Pons (tissue), 1 donor: ENCODE results near the gene THSD4.
"Not testable (repeated sequence)": the region's sequence is repeated elsewhere in the genome, so short reads cannot be mapped to it uniquely, and the experiment has no call there.

Experiments used
- DNase-seq: peaks from one replicate; pipeline ENCODE4 v3.0.0-alpha.2; 2016; ENCODE audit warnings: low spot score

The THSD4 gene

DNA sequence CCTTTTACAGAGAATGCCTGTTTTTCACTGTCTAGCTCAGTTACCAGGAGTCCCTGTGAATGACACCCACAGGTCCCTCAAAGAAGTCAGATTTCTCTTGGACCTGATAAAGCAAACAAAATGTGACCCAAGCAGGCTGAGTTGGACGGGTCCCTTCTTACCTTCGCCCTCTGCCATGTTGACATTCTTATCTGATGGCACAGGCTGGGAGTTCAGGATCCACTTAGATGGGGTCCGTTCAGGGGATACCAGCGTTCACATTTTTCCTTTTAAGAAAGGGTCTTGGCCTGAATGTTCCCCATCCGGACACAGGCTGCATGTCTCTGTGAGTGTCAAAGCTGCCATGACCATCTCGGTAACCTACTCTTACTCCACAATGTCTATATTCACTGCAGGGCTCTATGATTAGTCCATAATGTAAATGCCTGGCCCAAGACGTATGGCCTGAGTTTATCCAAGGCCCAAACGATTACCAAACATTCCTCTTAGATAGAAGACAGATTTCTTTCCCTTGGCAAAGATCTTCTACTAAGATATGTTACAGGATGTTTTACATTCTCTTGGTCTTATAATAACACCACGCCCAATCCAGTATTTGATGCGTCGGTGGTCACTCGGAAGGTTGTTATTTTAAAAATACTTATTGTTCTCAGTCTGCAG lies 179.1 kb downstream of the THSD4 start:
- DNase-seq, result no peak

DNA sequence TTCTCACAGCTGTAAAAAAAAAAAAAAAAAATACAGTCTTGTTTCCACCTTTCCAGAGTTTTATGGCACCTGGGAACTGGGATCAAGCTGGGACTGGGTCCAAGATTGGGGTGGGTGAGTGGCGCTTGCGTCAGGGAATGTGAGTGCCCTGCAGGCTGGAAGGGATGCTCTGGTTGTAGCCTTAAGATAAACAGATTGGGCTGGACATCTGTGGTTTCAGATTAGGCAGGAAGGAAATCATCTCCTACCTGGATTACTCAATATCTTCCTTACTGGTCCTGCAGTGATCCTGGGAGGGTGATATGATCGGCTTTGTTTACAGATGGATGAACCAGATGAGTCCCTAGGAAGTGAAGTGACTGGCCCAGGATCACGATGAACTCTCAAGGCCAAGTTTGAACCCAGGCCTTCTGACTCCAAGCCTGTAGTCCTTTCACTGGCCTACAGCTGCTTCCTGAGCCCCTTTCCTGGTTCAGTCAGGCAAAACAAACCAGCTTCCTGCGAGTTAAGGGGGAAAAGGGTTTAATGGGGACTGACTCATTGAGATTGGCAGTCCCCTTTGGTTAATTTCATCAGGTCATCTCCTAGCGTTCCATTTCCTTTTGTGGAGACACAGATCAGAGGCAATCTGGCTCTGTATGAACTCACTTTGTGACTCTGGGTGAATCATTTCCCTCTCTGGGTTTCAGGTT lies 179.8 kb downstream of the THSD4 start:
- no peak for DNase-seq

DNA sequence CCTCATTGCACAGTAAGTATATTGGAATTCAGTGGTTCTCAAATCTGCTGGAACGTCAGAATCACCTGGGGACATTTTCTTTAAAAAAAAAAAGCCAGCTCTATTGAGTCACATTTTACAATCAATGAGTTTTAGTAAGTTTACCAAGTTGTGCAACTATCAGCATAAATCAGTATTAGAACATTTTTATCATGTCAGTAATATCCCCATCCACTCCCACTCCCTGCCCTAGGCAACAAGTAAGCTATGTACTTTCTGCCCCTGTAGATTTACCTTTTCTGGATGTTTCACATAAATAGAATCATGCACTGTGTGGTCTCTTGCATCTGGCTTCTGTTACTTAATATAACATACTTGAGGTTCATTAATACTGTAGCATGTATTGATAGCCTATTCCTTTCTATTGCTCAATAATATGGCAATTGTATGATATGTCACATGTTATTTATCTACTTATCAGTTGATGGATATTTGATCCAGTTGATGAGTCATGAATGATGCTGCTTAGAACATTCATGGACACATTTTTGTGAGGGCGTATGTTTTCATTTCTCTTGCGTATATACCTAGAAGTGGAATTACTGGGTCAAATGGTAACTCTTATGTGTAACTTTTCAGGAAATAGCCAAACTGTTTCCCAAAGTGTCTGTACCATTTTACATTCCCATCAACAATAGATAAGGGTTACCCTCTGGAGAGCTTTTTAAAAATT lies 180.5 kb downstream of the THSD4 start:
- no peak for DNase-seq

DNA sequence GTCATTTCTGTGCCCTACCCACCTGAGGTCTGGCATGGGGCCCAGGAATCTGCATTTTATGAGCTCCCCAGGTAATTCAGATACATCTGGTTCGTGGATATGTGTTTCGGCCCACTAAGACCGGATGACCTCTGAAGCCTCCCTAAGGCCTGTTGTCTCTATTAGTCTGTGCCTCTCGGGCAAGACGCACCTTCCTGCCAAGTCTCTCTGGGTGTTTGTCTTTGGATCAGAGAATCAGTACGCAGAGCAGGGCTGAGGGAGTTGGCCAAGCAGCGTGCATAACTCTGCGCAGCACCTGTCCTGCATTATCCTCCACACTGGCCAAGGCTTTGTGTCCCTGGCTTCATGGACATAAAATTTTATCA lies 181.0 kb downstream of the THSD4 start:
- DNase-seq, result no peak

DNA sequence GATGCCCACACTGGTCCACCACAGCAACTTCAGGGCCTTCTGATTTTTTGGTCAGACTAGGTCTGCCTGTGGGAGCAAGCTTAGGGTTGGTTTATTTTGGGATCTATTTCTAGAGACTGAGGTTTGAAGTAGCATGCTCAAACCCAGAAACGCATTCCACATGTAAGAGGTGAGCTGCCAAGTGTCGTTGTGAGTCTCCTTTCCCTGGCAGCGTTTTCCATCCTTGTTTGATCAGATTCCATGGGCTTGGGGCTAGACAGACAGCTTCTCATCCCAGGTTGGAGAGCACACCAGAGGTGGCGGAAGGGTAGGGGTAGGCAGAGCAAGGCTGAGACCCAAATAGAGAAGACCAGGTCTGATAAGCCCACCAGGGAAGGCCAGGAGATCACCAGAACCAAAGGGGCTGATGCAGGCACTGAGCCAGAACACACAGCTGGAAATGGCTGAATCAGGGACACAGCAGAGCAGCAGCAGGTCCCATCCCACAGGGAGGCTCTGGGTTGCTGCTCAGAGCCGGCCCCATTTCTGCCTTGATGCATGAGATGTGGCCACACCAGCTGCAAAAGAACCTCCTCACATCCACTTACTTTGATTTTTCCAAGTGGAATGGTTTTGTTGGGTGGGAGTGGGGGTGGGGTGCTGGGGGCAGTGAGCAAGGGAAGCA lies 186.8 kb downstream of the THSD4 start:
- no peak for DNase-seq

DNA sequence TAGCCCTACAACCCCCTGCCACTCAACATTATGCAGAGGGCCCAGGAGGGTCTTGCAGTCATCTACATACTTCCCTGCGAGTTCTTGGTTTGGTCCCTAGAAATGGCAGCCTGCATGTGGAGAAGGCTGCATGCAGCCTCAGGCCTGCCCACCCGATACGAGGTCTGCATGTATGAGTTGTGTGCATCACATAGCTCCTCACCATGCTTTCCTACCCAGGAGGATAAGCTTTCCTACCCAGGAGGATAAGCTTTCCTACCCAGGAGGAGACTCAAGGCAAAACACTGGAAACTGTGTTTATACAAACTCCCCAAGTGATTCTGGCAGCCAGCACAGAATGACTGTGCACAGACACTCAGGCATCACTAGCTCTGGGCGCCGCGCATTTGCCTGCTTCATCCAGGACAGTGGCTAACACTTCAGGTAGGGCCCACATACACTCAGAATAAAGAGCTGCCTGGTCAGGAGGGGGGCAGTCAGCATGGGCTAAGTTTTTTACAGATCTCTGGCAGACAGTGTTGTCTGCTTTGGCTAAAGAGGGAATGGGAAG lies 187.7 kb downstream of the THSD4 start:
- no peak for DNase-seq

DNA sequence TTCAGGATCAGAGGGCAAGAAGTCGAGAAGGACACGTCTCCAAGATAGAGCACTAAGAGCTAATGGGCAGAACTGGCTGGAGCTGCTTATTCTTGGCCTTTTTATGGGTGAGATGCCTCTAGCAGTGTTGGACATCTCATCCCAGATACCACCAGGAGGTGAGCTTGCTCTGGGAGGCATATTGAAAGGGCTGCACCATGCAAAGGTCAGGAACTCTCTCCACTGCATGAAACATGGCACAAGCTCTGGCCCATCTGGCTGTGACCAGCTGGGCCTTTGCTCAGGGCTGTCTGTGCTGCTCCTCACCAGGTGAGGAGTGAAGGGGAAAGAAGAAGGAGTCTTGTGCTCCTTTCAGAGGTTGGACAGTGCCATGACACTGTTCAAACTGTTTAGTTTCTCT lies 188.7 kb downstream of the THSD4 start:
- DNase-seq, result no peak

DNA sequence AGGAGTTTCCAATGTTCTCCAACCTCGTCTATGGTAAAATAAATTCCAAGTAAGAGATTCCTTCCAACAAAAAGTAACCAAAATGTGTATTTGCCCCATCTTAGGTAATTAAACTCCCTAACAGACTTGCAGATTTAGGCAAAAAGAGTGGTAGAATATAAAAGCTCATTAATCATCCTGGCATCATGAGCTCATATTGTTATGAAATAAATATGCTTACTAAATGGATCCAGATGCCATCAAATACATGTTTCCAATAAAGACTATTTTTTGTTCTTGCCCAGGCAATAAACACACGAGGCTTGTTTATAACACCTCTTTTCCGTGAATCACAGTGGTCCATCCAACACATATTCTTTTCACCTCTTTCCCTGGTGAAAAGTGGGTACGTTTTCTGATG lies 189.4 kb downstream of the THSD4 start:
- no peak for DNase-seq

DNA sequence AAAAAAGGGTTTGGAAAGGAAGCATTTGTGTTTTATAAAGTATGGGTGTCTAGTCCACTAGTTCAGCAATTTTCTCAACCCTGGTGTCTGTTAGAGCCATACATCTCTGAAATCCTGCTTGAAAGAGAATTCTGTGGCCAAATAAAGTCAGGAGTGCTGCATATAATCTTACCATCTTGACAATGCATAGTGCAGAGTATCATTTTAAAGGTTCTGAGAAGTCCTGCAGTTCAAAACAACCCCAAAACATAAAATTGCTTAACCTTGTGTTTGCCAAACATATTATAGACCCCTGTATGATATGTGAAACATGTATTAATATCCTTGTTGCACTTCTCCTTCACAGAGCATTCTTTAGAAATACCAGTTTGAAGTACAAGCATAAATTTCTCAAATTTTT lies 191.3 kb downstream of the THSD4 start:
- no peak for DNase-seq

DNA sequence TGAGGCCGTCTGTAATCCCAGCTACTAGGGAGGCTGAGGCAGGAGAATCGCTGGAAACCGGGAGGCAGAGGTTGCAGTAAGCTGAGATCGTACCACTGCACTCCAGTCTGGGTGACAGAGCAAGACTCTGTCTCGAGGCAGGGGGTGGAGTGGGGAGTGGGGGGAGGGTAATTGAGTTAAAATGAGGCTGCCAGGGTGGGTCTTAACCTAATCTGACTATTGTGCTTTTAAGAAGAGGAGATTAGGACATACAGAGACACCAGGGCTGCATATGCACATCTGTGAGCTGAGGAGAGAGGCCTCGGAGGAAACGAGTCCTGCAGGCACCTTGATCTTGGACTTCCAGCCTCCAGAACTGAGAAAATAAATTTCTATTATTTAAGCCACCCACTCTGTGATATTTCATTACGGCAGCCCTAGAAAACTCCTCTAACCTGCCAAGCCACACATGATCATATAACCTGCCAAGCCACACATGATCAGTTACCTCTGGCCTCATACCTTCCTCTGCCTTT lies 197.0 kb downstream of the THSD4 start:
- no peak for DNase-seq

DNA sequence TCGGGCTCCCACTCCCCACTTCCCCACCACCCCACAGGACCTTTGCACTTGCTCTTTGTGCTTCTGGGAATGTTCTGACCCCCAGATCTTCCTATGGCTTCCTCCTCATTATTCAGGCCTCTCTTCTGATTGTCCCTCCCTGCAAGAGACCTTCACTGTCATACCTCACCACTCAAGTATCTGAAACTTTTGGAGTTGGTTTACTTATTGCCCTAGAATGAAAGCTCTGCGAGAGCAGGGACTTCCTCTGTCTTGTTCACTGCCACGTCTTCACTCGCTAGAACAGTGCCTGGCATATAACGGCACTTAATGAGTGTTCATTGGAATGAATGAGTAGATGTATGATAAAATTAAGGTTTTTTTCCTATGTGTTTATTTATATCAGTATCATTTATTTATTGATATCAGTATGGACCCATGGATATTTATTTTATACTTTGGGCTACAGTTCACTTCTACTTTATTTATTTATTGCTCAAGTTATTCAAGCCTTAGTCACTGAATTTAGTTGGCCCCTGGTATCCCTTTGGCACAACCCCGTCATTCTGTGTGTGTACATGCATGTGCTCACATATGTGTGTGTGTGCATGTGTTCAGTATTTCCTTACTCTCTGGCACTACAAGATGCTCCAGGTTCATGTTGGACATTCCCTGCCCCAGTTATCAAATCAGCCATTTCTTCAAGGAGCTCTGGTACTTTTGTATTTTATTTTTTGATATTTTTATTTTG lies 197.6 kb downstream of the THSD4 start:
- no peak for DNase-seq

DNA sequence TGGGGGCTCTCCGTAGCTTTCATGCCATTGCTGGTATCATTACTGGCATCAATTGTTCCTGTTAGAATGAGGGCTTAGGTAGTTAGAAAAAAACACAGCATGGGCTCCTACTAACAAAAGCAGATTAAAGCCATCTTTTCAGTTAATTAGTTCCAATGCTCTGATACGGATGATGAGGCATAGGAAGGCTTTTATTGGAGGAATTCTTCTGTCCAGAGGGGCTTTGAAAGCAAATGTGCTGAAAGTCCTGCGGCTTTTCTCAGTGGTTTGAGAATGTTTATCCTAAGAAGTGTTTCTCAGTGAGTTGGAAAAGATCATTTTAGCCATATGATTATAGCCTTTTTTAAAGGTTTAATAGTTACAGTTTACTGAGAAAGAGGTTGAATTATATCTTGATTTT lies 198.5 kb downstream of the THSD4 start:
- DNase-seq, result no peak

DNA sequence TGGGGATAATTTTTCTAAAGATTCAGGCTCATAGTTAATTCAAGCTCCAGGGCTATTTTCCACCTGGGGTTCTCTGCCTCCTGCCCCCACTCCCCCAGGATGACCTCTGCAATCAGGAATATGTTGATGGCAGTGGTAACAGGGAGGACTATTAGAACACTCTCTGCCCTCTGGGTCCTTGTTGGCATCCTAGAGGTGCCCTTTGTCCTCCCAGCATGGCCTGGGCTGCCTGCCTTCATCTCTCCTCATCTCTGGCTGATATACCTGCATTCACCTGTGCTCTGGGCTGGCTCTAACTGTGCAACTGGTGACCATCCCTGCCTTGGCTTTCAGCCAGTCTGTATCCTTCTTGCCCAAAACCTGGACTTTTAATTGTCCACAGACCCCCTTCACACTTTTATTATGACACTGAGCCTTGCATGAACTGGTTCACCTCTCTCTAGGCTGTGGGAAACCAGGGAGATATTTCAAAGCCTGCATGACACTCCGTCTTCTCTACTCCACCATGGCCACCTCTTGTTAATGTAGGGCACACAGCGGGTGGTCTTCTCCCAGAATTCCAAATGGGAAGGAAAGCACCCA lies 199.8 kb downstream of the THSD4 start:
- no peak for DNase-seq

DNA sequence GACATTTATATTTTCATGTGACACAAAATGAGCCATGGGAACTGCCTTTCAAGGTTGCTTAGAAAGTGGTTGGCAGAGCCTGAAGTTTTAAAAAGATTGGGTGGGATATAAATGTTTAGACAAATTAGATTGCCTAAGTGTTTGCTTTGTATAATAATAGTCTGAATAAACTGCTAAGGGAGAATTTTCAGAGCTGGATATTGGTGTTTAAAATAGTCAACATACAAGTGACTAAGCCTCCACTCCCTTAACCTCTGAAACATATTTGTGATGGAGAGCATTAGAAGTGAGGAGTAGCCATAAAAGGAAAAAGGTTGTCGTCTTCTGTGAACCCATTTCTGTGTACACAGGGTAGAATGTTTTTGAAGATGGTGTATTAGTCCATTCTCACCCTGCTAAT lies 201.6 kb downstream of the THSD4 start:
- DNase-seq, result no peak

DNA sequence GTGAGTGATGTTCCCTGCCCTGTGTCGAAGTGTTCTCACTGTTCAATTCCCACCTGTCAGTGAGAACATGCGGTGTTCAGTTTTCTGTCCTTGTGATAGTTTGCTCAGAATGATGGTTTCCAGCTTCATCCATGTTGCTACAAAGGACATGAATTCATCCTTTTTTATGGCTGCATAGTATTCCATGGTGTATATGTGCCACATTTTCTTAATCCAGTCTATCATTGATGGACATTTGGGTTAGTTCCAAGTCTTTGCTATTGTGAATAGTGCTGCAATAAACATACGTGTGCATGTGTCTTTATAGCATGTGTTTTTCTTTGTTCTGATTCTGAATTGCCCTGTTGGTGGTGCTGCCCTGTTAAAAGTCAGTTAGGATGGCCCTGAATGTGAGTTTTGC lies 204.2 kb downstream of the THSD4 start:
- not testable (repeated sequence) for DNase-seq

DNA sequence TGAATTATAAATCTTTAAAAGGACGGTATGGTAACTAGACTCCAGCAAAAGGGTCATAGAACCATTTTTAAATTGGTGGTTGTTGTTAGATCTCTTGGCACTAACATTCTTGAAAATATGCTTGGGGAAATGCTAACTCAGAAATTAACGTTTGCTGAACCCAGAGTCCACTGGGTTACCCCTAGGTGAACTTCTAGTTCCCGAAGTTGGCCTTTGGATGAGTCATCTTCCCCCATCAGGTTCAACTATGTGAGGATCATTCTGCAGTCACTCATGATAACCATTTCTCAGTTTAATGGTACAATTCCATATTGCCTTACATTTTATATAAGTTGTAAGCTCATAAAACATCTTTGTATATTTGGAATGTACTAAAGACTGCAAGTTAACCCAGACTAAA lies 204.7 kb downstream of the THSD4 start:
- DNase-seq, result no peak

DNA sequence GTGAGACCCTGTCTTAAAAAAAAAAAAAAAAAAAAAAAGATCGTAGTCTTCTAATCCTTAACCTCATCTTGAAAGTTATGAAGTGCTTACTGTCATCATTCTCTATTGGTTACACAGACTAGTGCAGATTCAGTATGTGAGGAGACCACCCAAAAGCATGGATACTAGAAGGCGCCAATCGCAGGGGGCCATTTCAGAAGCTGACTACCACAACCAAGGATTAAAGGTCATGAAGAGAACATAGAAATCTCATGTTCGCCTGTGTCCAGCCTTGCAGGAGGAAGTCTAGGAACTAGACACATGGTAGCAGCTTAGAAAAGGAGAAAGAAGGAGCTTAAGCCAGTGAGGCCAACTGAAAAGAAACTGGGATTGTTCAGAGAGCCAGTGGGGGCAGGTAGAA lies 207.8 kb downstream of the THSD4 start:
- DNase-seq, result no peak

DNA sequence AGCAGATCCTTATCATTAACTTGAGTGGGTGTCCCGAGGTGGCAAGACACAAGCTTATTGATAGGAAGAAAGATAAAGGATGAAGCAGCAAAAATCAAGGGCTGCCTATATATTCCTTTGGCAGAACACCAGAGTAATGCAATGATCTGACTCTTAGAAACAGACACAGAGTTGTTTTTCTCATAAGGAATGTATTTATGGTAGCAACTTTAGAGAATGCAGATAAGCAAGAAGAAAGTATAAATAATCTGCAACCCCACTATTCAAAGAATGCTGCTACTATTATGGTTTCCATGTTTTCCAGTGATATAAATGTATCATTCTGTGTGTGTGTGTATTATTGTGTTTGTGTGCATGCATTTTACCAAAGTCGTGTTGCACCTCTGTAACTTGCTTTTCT lies 208.3 kb downstream of the THSD4 start:
- DNase-seq, result no peak

DNA sequence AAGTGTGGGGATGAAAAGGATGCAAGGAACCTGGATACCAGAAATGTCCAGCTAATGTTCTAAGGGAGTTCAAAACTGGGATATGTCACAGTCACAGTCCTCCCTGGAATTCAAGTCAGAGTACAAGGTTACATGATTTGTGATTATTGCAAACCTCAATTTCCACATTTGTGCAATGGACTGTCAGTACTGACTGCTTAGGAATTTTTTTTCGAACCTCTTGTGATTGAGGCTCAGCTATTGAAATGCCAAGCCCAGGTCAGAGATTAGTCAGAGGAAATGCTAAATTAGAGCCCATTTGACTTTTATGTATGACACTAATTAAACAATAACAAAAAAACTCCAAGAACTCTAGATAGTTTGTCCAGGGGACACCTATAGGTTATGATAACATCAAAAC lies 210.2 kb downstream of the THSD4 start:
- no peak for DNase-seq

DNA sequence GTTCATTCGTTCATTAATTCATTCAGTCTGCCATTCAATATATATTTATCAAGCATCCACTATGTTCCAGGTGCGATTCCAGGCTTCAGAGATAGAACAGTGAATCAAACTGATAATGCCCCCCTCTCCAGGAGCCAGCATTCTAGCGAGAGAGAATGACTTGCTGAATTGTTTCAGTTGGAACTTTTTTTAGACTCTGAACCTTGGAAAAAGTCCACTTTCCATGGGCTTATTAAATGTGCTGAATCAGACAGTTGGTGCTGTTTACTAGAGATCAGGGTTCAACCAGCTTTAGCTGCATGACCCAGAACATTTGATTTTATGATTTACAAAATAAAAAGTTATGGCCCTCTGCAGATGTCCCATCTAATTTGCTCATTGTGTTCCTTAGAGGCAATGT lies 213.2 kb downstream of the THSD4 start:
- no peak for DNase-seq

DNA sequence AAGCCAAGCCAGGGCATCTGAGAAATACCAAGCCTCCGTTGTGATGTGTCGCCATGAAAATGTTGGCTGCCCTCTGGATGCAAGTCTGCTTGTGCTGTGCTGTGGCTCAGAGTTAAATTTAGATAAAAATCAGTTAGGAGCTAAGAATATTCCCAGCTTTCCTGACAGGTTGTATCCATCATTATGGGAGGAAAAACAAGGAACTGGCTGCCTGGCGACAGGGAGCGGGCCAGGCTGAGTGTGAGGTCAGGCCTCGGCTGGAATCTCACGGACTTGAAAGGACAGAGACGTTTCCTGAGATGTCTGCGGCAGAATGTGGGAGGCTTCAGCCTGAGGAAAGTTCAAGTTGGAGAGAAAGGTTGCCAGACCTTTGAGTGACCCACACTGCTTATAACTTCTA lies 213.8 kb downstream of the THSD4 start:
- DNase-seq, result no peak
